DOHH2 (cell line): ENCODE measurements around the gene PLLP.

Source experiments
- EZH2phosphoT487 ChIP-seq: fragments of 200-600 bp; sonication (generic); IDR thresholded peaks from 2 replicates; pipeline ENCODE4 v1.6.1; 2017; ENCODE audit warnings: borderline replicate concordance, mild to moderate bottlenecking, antibody characterized with exemption, low read length, moderate library complexity, mixed read lengths
- TF ChIP-seq, protein P1 (sequence below): fragments of 200-600 bp; sonication (generic); IDR thresholded peaks from one replicate; pipeline ENCODE4 v1.5.1; 2014; ENCODE audit warnings: antibody characterized with exemption, mild to moderate bottlenecking, low read depth, low read length; ENCODE audit not compliant: poor library complexity, severe bottlenecking

DNA sequence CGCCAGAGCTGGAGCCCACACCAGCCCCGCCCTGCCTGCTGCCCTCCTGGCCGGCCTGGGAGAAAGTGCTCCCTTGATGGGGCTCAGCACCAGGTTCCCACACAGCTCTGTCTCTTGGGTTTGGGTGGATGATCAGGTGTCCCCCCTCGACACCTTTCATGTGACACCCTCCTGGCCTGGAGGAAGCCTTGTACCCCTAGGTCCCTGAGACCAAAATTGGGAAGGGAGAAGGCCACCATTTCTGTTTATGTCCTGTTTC lies 19.4 kb upstream of the PLLP start:
- TF ChIP-seq, protein P1, sequence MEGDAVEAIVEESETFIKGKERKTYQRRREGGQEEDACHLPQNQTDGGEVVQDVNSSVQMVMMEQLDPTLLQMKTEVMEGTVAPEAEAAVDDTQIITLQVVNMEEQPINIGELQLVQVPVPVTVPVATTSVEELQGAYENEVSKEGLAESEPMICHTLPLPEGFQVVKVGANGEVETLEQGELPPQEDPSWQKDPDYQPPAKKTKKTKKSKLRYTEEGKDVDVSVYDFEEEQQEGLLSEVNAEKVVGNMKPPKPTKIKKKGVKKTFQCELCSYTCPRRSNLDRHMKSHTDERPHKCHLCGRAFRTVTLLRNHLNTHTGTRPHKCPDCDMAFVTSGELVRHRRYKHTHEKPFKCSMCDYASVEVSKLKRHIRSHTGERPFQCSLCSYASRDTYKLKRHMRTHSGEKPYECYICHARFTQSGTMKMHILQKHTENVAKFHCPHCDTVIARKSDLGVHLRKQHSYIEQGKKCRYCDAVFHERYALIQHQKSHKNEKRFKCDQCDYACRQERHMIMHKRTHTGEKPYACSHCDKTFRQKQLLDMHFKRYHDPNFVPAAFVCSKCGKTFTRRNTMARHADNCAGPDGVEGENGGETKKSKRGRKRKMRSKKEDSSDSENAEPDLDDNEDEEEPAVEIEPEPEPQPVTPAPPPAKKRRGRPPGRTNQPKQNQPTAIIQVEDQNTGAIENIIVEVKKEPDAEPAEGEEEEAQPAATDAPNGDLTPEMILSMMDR = no peak
- no peak for TF ChIP-seq EZH2phosphoT487
